NCI-H128 (cell line): ENCODE results near the gene SNX15.
A peak's percentile ranks its signal among the peaks of the same experiment; 100 is the strongest.
"Not testable (repeated sequence)": the region's sequence is repeated elsewhere in the genome, so short reads cannot be mapped to it uniquely, and the experiment has no call there.

Experiments used
- DNase-seq: peaks from one replicate; lab custom pipeline; 2025; ENCODE audit not compliant: unreplicated experiment; lab: John Stamatoyannopoulos, UW

The SNX15 gene, protein sequence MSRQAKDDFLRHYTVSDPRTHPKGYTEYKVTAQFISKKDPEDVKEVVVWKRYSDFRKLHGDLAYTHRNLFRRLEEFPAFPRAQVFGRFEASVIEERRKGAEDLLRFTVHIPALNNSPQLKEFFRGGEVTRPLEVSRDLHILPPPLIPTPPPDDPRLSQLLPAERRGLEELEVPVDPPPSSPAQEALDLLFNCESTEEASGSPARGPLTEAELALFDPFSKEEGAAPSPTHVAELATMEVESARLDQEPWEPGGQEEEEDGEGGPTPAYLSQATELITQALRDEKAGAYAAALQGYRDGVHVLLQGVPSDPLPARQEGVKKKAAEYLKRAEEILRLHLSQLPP

DNA sequence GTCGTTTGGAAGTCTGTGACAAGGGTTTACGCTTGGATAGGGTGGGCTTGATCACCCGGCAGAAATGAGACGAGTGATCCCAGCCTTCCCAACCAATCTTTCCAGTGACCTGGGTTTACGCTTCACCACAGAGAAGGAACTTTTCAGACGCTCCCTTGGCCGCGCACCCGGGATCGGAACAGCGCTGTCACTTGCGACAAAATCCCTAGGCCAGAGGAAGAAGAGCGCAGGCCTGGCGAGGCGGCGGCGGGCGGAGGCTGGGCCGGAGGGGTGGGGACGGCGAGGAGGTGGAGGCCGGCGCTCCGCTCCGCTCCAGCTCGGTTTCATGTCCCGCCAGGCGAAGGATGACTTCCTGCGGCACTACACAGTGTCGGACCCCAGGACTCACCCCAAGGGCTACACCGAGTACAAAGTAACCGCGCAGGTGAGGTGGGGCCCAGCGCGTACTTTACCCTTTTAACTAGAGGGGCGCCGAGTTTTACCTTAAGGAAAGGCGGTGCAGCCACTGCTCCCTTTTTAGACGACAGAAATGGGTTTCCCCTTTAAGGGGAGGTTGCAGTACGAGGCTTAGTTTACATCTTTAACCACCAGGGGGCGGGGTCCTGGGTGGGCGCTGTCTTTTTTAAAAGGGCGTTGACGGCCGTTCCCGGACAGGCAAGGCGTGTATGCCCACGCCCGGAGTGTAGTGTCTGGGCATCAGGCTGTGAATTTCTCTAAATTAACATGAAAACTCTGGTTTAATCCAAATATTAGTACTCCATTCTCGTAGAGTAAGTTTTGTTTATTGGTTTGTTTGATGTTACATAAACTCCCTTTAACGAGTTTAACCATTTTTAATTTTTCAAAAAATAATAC is at the start of gene SNX15:
Gene SNX15 (plus strand): TSS at position 227 of the 855 bp plus-strand sequence. CDS start 99 bp downstream, at position 326.
- peak; percentile 87 for DNase-seq

DNA sequence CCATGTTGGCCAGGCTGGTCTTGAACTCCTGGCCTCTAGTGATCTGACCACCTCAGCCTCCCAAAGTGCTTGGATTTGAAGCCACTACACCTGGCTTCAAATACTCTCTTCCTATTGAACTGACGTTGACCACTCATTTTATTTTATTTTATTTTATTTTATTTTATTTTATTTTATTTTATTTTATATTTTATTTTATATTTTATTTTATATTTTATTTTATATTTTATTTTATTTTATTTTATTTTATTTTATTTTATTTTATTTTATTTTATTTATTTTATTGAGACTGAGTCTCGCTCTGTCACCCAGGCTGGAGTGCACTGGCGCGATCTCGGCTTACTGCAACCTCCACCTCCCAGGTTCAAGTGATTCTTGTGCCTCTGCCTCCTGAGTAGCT is 43.9 kb upstream of the SNX15 start:
- not testable (repeated sequence) for DNase-seq

DNA sequence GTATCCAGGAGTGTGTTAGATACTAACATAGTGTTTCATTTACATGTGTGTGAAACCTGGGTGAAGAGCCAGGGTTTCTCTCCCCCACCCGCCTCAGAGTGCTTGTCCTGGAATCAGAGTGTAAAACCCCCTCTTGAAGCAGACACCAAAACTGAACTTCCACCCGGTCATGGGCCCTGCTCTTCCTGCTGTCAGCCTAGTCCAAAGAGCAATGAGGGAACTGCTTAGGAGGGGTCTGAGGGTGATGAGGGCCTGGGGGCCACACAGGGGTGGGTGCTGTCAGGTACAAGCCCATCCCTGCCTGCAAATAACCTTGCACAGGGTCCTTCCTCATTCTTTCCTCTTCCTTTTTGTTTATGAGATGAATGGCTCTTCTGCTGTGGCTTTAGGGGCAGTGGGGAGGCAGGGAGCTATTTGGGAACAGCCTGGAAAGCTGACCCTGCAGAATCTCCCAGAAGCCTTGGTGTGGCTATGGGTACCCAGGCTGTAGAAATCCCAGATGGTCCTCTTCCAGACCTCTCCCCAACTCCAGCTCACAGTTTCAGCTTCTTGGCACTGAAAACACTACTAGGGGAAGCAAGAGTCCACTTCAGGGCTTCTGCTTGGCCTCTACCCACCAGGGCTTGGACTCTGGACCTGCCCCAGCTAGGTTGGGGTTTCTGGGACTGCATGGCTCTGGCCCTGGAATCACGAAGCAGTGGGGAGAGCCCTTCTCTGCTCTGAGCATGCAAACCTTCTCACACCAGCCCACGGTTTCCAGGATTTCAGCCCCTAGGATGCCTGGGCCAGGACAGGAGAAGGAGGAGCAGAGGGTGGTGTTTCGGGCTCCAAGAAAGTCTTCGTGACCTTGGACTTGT is 39.0 kb upstream of the SNX15 start:
- DNase-seq = no peak

DNA sequence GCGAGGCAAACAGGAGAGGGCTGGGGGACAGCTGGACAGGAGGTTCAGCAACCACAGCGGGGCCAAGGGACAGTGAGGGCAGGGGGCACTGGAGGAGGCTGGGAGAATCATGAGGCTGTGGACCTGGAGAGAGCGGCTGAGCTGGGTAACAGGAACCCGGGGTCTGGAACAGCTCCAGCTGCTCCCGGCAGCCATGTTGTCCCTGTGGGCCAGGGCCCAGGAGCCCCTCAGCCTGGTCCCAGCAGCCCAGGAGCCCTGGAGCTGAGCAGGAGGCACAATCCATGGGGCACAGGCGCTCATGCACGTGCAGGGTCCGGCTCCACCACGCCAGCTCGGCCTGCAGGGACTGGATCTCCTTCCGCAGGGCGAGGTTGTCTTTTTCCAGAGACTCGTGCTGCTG is 37.8 kb upstream of the SNX15 start:
- no peak for DNase-seq

DNA sequence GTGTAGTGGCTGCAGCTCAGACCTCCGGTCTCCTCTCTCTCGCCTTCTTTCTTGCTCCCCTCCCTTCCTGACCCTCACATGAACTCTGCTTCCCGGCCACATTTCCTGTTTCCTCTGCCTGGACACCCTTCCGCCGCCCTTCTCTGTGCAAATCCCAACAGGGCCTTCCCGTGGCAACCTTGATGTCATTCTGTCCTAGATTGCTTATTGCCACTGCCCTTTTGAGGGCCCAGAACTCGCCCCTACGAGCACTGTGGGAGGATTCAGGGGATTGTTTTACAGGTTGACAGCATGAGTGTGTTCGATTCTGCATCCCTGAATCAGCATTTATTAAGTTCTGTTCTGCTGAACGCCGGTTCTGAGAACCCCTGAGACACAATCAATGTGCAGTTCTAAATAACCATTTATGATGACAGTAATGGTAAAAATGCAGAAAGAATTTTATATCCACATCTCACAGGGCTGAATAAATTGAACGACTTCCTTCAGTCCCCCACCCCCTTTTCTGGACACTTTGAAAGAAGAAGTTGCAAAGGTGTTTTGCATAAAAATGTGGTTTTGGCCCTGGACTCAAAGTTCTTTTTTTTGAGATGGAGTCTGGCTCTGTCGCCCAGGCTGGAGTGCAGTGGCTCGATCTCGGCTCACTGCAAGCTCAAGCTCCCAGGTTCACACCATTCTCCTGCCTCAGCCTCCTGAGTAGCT is 36.9 kb upstream of the SNX15 start:
- no peak for DNase-seq

DNA sequence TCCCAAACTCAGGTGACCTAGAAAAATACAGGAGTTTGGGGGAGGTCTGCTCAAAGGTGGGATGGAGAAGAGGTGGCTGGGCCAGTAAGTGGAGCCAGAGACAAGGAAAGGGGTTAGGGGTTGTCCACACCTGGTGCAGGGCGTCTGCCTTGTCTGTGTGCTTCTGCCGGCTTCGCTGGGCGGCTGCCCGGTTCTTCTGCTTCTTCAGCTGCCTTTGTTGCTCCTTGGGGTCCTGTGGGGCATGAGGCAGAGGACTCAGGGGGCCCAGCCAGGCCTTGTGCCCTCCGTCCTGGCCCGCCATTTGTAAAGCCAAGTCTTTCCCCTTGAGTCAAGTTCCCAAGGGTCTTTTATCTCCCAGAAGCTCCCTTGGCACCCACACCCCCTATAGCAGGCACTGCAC is 32.9 kb upstream of the SNX15 start:
- no peak for DNase-seq

DNA sequence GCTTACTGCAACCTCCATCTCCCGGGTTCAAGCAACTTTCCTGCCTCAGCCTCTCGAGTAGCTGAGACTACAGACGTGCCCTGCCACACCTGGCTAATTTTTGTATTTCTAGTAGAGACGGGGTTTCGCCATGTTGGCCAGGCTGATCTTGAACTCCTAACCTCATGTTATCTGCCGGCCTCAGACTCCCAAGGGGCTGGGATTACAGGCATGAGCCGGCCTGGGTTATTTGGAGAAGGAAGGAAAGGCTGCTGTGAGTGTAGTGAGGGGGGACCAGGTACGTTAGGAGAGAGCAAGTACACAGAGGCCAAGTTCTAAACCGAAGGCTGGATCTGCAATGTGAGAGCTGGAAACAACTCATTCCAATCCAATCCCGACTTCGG is 30.9 kb upstream of the SNX15 start:
- DNase-seq = no peak

DNA sequence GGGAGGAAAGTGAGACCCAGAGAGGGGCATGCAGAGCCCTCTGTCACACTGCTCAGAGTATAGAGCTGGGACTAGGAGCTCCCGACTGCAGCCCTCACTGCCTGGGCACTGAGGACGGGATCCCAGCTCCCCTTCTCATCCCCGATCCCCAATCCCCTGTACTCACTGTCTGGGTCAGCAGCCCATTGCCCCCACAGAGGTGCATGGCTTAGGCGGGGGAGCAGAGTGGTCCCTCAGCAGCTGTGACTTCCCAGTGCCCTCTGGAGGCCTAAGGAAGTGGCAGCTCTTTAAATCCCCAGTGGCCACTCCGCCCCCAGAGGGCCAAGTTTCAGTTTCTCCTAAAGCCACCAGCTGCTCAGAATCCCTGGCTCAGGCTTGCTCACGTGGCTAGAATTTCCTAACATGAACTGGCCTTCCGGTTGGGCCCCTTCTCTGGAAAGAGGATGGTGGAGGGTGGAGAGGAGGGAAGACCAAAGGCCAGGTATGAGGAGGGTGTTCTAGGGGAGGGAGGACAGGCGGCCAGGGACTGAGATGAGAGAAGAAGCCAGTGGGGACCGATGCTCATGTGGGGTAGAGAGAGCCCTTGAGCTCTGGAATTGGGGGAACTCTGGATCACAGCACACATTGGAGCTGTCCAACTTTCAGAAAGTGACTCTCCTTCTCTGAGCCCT is 30.4 kb upstream of the SNX15 start, which contains the start of gene BATF2:
Gene BATF2 (minus strand): TSS at position 262 of the 671 bp plus-strand sequence. CDS start 57 bp downstream, at position 205.
- DNase-seq = no peak

DNA sequence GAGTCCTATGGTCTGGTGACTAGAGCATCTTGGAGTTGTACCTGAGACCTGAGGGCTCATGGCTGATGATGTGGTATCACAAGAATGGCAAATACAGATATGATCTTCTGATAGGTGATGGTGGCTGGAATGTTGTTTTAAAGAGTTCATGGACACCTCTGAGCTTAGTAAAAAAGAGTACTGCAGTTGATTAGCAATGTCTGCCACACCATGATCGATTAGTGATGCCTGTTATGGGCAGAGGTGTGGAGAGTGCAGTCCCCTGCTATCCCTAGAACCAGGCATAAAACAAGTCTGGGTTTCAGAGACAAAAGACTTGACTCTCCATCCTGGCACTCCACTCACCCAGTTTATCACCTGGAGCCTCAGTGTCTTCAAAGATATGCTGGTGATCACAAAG is 29.1 kb upstream of the SNX15 start:
- no peak for DNase-seq

DNA sequence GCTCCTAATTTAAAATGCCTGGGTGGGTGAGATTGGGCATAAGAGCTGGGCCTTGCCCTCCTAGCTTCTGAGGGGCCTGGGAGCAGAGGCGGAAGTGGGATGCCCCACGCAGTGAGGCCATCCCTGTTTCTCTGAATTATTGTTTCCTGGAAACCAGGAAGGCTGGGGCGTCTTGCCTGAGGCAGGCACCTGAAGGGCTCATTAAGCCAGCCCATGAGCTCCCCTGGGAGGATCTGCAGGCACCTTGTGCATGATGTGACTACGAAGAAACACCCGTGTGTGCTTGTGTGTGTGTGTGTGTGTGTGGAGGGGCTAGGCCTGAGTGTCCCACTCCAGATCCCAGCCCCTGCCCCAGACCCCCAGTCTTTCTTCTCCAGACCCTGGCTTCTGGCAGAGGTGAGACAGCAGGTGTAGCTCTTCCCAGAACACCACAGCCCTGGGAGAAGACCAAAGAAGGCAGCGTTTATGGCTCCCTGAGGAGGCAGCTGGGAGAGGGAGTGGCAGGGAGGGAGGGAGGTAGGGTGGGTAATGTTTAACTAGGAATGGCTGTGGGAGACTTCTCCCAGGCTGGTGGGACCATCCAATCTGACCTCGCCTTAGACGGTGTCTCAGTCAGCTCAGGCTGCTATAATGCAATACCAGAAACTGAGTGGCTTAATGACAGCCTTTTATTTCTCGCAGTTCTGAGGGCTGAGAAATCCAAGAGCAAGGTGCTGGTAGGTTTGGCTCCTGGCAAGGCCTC is 28.4 kb upstream of the SNX15 start:
- no peak for DNase-seq

DNA sequence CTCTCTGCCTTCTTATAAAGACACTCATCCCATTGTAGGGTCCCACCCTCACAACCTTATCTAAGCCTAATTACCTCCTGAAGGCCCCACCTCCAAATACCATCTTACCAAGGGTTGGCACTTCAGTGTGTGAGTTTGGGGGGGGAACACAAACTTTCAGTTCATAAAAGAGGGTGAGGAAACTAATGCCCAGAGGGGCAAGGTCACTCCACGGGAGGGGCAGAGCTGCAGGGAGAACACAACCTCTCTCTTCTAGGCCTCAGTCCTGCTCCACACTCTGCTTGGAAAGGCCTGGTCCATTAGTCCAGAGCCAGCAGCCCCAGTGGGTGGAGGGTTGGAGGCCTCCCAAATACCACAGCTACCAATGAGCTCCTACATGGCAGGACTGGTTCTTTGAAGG is 27.8 kb upstream of the SNX15 start:
- DNase-seq = no peak

DNA sequence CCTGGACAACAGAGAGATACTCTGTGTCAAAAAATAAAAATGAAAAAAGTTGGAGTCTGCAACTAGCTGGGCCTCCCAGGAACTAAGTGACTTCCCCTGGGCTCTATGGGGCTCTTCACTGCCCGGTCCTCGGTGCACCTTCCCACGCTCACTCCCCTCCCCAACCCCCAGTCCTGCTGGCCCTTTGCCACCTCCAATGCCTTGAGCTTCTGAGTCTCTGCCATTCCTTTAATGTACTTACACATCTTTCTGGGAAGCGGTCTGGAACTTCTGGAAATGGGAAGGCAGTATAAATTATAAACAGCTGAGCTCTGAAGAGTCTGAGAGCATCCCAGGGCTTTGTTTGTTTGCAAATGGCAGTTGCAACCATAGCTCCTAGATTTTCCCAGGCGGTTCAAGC is 24.5 kb upstream of the SNX15 start:
- DNase-seq = no peak

DNA sequence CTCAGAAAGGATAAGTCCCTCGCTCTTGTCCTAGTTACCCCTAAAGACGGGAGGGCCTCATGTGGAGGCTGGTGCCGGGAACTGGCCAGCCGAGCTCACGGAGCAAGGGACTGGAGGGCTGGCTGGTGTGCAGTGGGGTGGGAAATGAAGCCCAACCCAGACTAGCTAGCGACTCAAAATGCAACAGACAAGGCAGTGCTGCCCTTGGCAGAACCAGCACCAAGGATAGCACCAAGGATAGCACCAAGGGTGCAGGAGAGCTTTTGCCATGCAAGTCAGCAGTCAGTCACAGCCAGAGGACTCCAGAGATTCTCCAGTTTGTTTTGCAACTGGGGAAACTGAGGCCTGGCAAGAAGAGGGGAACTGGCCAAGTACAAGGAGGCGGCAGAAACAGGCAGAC is 24.0 kb upstream of the SNX15 start:
- DNase-seq = no peak

DNA sequence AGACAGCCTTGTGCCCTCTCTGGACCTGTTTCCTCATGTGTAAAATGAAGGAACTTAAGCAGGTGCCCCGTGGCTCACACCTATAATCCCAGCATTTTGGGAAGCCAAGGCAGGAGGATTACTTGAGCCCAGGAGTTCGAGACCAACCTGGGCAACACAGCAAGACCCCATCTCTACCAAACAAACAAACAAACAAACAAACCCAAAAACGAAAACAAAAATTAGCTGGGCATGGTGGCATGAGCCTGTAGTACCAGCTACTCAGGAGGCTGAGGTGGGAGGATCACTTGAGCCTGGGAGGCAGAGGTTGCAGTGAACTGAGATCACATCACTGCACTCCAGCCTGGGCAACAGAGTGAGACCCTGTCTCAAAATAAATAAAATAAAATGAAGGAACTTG is 23.3 kb upstream of the SNX15 start:
- DNase-seq = not testable (repeated sequence)

DNA sequence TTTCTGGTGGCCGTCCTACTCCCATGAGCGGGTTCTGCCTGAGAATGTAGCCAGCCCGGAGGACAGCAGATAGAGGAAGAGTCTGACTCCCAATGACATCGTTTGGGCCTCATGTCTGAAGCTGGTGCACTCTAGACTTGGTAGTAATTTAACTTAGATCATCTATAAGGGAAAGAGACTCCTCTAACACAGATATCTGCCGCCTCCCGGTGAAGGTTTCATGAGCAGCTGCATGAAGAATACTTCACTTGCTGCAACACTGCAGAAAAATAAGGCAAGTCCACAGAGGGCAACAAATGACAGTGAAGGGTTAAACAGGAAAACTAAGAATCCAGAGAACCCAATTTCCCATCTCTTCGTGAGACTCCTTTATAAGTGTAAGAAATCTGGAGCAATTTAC is 19.2 kb upstream of the SNX15 start:
- no peak for DNase-seq

DNA sequence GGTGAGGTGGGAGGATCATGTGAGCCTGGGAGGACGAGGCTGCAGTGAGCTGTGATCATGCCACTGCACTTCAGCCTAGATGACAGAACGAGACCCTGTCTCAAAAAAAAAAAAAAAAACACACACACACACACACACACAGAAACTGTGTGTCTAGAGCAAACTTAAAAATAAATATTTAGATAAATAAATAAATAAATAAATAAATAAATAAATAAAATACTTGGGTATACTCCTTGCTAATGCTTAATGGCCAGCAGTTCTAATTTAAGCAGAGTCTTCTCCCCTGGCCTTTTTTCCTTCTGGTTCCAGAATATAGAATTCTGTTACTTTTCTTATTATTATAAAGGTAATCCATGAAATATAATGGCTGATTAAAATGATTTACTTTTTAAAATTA is 18.4 kb upstream of the SNX15 start:
- DNase-seq = no peak

DNA sequence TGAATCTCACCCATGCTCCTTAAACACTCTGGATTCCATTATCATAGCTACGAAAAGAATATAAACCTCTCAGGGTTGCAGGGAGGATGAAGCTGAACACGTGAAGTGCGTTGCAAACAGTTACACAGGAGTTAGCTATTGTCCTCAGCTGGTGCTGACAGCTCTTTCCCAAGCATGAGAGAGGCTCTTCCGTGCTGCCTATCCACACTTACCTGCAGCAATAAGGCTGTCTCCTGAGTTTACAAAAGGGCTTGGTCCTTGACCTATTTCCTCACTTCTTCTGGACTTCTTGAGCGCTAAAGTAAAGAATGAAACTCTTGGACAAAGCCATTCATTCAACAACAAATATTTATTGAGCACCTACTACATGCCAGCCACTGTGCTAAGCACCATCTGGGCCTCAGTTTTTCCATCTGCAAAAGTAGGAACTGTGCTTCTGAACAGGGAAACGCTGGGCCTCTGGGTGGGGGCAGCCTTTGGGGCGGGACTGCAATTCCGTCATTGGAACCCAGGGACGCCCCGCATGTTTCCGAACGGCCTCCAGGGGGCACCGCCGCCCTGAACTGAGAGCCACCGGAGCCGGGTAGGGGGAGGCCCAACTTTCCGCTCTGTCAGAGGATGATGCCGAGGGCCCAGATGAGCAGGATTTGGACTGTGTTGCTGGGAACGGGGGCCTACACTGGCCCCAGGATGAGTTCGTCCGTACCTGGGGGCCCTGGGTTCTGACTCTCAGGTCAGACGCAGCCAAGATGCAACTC is 13.9 kb upstream of the SNX15 start:
- DNase-seq = peak; percentile 71

DNA sequence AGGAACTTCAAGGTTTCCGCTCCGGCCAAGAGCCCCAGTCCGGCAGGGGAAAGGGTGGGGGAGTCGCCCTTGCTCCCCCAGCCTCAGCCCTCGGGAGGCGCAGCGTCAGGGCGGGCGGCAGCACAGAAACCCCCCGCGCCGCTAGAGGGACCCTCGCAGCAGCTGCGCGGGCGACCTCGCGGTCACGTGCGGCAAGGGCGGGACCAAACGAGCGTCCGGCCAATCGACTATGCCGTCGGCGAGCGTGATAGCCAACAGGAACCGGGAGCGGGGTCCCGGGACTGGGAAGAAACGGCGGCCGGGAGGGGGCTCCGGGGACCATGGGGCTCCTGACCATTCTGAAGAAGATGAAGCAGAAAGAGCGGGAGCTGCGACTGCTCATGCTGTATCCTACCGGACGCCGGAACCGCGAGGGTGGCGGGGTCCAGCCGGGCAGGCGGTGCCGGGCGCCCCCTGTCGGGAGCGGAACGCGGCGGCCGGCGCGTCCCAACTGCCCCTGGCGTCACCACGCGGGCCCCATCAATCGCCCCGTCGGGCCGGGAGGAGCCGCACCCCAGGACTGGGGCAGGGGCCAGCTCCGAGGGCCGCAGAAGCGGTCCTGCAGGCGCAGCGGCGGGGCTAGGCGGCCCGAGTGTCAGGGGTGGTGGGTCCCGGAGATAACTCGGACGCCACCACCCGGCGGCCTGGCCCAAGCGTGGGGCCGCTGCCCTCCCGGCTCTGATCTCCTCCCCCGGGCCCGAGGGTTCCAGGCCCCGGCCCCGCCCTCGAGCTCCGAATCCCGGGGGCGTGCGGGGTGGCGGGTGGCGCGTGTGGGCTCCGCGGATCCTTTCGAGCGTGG is 13.1 kb upstream of the SNX15 start, which contains the start of gene ARL2:
Gene ARL2 (plus strand): TSS at position 273 of the 838 bp plus-strand sequence. CDS start 48 bp downstream, at position 321.
- DNase-seq = peak; percentile 87
